Activated CD4-positive, alpha-beta T cell treated with anti-CD3 and anti-CD28 coated beads for 4 hours (primary cell): ENCODE results near the gene GALNT10.

Source experiments
- DNase-seq, 2 donors: peaks; one replicate each; pipeline ENCODE4 v3.0.0-alpha.2; 2020

Gene GALNT10

DNA sequence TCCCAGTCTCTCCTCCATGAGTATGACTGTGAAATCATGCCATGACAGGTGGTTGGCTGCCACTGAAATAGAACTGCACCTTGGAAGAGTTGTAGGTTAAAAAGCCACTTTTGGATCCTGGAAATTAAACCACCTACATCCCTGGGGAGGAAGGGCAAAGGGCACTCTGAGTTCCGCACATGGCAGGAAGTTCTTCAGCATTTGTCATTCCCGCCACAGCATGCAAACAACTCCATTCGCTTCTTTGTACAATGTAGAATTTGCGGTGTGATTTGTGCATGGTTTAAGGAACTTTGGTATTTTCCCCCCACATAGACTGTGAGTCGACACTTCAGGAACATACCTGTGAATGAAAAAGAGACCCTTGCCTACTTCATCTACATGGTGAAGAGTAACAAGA is 265.1 kb downstream of the GALNT10 start:
- no peak for DNase-seq

DNA sequence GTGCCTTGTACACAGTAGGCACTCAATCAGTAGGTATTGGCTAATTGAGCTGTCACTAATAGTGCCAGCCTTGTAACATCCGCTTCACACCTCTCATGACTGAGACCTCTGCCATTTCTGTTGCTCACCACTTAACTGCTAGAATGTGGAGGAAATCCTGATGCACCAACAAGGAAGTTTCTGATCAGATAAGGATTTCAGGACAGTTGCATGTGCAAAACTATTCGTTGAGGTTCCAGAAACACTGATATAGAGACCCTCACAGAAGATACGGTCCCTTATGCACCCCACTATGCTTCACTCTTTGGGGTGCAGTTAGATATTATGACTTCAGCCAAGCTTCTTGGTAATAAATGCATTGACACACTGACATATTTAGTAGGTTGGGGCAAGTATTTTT is 266.0 kb downstream of the GALNT10 start:
- DNase-seq, result no peak

DNA sequence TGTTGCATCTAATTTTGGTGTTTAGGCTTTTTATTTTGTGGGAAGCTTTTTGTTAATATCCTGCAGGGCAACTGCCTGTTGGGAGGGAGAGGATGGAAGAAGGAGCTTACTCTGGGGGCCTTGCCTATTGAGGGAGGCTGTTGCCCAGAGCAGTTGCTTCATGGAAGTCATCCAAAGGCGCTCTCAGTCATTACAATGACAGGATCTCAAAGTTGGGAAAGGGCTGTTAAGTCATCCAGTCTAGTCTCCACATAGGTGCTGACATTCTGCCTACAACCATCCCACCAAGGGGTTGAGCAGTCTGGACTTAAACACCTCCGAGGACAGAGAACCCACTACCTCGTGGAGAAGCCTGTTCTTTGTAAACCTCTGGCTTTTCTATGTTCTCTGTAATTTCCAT is 268.5 kb downstream of the GALNT10 start:
- DNase-seq, result no peak

DNA sequence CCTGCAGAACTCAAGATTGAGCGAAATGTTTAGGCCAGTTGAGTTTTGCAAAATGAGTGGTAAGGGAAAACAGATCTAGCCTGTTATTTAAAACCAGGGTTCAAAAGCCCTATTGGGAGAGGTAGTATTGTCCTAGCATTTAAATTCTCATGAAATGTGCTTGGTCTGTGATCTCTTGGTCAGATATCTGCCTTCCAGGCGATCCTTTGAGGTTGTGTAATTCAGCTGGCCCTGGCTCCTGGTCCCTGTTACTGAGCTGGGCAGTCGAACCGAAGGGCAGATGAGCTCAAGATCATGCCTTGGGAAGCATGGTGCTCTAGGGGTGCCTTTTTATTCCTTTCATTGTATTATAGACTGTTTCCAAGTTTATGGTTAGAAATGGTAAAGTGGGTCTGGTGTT is 269.6 kb downstream of the GALNT10 start:
- DNase-seq, result no peak

DNA sequence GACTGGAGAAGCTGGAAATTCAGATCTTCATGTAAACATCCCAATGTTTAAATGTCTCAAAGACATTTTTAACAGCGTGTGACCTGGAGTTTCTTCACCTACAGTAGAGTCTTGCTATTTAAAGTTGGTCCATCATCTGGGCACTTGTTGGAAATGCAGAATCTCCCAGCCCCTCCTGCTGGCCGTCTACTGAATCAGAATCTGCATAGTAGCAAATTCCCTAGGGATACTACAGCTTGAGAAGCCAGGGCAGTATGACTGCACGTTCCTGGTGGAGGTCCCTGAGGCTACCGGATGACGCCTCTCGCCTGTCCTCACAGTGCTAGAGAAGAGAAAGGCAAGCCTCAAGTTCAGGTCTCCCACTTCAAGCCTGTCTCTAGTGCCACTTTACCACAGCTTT is 271.0 kb downstream of the GALNT10 start:
- no peak for DNase-seq

DNA sequence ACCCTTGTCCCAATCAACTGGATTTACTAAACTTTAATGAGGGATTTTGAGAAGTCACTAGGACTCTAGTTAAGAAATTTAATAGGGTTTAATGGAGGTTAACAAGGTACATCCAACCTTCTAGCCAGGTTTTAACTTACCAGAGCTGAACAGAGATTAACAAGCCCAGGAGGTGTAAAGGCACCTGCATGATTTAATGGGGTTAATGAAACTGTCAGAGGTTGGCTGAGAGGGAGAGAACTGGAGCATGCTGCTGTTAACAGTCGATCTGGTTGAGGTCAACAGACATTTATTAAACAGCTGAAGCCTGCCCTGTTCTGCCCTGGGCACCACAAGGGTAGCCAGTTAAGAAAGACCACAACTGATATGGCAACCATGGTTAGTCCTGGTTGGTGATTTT is 273.9 kb downstream of the GALNT10 start:
- no peak for DNase-seq

DNA sequence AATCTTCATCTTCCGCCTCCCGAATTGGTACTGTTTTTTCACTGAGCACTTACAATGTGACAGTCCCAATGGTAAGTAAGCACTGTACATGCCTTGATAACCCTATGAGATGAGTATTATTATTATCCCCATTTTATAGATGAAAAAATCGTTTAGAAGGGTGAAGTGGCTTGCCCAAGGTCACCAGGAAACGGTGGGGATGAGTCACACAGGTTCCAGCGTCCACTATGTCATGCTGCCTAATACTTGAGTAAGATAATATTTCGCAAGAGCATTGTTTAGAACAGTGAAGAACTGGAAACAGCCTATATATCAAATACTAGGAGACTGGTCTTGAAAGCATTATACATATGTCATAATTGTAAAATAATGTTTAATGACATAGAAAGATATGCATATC is 274.6 kb downstream of the GALNT10 start:
- no peak for DNase-seq

DNA sequence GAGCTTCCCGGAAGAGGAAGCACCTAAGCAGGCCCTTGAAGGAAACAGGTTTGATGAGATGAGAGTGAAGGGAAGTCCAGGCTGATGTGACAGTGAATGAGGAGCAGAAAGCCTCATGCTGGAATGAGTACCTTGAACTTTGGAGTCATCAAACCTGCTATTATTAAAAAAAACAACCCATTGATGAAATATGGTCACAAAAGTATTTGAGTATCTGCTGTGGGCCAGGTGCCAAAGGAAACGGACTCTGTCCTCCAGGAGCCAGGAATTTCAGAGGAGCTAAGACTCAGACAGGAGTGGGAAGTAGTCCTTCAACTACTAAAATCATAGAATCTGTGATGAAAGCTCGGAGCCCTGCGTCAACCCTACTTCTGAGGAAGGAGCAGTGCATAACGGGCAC is 275.6 kb downstream of the GALNT10 start:
- no peak for DNase-seq

DNA sequence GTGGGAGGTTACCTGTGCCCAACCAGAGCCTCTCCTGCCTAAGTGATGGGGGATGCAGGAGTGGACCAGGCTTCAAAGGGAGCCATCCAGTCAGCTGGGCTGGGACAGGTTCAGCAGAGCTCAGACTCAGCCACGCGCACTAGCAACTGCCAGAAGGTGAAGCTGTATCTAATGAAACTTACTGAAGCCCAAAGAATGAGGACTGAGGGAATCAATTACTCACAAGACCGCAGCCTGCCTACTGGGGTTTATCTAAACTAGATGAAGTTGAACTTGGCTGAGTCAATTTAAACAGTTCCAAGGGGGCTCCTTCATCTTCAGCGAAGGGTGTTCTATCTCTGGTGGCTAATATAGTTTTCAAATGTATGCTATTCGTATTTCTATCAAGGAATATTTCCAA is 276.1 kb downstream of the GALNT10 start:
- no peak for DNase-seq

DNA sequence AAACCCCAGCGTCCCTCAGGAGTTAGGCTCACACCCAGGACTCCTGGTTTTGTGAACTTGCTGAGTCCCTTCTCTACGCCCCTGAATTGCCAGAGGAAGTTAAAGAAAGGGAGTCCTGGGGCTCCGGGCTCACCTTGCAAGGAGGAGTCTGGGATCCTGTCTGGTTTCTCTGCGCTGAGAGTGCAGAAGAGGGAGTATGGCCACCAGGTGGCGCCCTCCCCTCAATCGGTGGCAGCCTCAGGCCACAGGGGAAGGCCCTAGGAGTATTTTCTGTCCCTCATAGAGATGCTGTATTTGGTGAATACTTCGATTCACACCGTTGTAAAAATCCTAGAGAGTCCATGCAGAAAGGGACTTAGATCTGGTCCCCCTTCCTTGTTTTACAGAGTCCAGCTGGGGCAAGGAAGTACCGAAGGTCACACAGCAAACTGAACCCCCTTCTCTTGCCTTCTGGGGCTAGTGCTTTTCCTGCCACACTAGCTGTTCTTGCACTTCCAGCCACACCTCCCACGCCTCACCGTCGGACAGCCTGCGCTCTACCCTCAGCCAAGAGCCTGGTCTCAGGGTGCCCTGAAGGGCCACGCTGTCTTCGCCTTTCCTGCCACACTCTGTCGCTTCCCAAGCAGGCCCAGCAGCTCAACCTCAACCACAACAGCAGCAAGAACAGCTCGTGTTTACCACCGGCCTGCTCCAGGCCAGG is 277.3 kb downstream of the GALNT10 start:
- peak; percentile 62 to 73 for DNase-seq

DNA sequence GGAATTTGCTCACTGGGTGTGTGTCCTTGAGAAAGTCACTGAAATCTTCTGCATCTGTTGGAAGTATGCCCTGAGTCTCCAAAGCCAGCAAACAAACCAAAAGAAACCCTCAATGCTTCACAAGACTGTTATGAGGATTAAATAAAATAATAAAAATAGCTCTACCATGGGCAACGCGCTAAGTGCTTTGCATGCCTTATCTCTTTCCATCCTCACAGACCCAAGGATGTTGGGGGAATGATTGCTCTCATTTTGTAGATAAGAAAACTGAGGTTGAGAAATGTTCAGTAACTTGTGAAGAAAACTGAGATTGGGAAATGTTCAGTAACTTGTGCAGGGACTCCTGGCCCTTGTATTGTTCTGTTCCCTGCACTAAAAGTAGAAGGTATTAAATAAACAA is 279.6 kb downstream of the GALNT10 start:
- no peak for DNase-seq
